ENCODE data around the gene PEX19.

- TF ChIP-seq CTCF (IDR thresholded peaks at IDR 0.05) (no peak), POLR2A (IDR thresholded peaks at IDR 0.05; ENCODE audit: low read depth) (no peak), EP300 (IDR thresholded peaks at IDR 0.05) (no peak)
These were observed 24.6 kb upstream of the PEX19 start for GRCh38 chr1:160309571-160309970.

Measured in esophagus muscularis mucosa (tissue), 4 donors.